SK-N-SH (cell line): ENCODE results near the gene PRRX1. TPM values are rescaled to one million over a fixed set of nuclear protein-coding genes. Genes with fewer than 3 reads are reported as not detected.

Source experiments
- CTCF ChIA-PET: fragments of 300-600, 350-600 bp; formaldehyde crosslinking; extraction: SDS; loops from one replicate; lab custom pipeline; 2021; lab: Yijun Ruan, JAX
- POLR2A ChIA-PET: fragments of 350-600 bp; sonication (Branson Sonifier 250); formaldehyde crosslinking; extraction: SDS; loops from one replicate; lab custom pipeline; 2020; ENCODE audit warnings: antibody characterized with exemption, inconsistent platforms; lab: Yijun Ruan, JAX
- DNase-seq: peaks from one replicate; pipeline ENCODE4 v3.0.0; 2012
- H2AFZ ChIP-seq: fragments of 200-600 bp; sonication (generic); 2 replicates; pipeline ENCODE4 v1.8.1; 2016; ENCODE audit warnings: antibody characterized with exemption, mild to moderate bottlenecking, low read depth
- H3F3A ChIP-seq: fragments of 200-600 bp; sonication (generic); replicated peaks from 2 replicates; pipeline ENCODE3; 2016; ENCODE audit warnings: antibody characterized with exemption, mild to moderate bottlenecking; ENCODE audit not compliant: insufficient read depth
- H3K27ac ChIP-seq, 2 experiments: fragments of 200-500 bp in 1 of 2; fragments of 200-600 bp in 1 of 2; sonication (Bioruptor generic) in 1 of 2; sonication (generic), shearing (Covaris generic) in 1 of 2; 2 replicates each; pipeline versions ENCODE4 v1.5.1 to v1.6.1; 2014 to 2016; ENCODE audit warnings: low read depth in 2 of 2, inconsistent platforms in 1 of 2, low read length in 1 of 2, mild to moderate bottlenecking in 1 of 2, mixed read lengths in 1 of 2
- H3K27me3 ChIP-seq: fragments of 200-600 bp; sonication (generic), shearing (Covaris generic); 2 replicates; pipeline ENCODE4 v1.6.1; 2016; ENCODE audit warnings: mixed run types; ENCODE audit not compliant: insufficient read depth
- H3K36me3 ChIP-seq, 2 experiments: fragments of 200-500 bp in 1 of 2; fragments of 200-600 bp in 1 of 2; sonication (Bioruptor generic) in 1 of 2; sonication (generic) in 1 of 2; replicated peaks in 1 of 2; 2 replicates each; pipeline versions ENCODE3 to v1.5.1; 2014 to 2016; ENCODE audit warnings: low read length in 1 of 2, mild to moderate bottlenecking in 1 of 2; ENCODE audit not compliant: insufficient read depth in 2 of 2, control insufficient read depth in 1 of 2
- H3K4me1 ChIP-seq, 2 experiments: fragments of 200-500 bp in 1 of 2; fragments of 200-600 bp in 1 of 2; sonication (Bioruptor generic) in 1 of 2; sonication (generic), shearing (Covaris generic) in 1 of 2; 2 replicates each; pipeline versions ENCODE4 v1.5.1 to v1.6.1; 2014 to 2016; ENCODE audit warnings: low read depth in 1 of 2, low read length in 1 of 2, mixed run types in 1 of 2; ENCODE audit not compliant: insufficient read depth in 2 of 2, control insufficient read depth in 1 of 2
- H3K4me2 ChIP-seq: fragments of 200-600 bp; sonication (generic), shearing (Covaris generic); 2 replicates; pipeline ENCODE4 v1.6.1; 2017; ENCODE audit warnings: mixed run types
- H3K4me3 ChIP-seq, 2 experiments: fragments of 200-500 bp in 1 of 2; fragments of 200-600 bp in 1 of 2; sonication (Bioruptor generic) in 1 of 2; sonication (generic), shearing (Covaris generic) in 1 of 2; 2 replicates each; pipeline versions ENCODE4 v1.5.1 to v1.8.1; 2014 to 2016; ENCODE audit warnings: low read depth in 2 of 2, inconsistent platforms in 1 of 2, low read length in 1 of 2, mild to moderate bottlenecking in 1 of 2, mixed read lengths in 1 of 2, moderate library complexity in 1 of 2
- H3K79me2 ChIP-seq: fragments of 200-600 bp; sonication (generic); 2 replicates; pipeline ENCODE4 v1.8.1; 2017; ENCODE audit warnings: mild to moderate bottlenecking; ENCODE audit not compliant: insufficient read depth
- H3K9ac ChIP-seq: fragments of 200-600 bp; sonication (generic); 2 replicates; pipeline ENCODE4 v1.6.1; 2017; ENCODE audit warnings: mixed run types
- H3K9me2 ChIP-seq: fragments of 200-600 bp; sonication (generic); 2 replicates; pipeline ENCODE4 v1.6.1; 2017; ENCODE audit warnings: mixed run types
- H3K9me3 ChIP-seq: fragments of 200-600 bp; sonication (generic); 2 replicates; pipeline ENCODE4 v1.6.1; 2017; ENCODE audit warnings: mixed run types, mild to moderate bottlenecking, moderate library complexity
- H4K20me1 ChIP-seq: fragments of 200-600 bp; sonication (generic); 2 replicates; pipeline ENCODE4 v1.6.1; 2017; ENCODE audit warnings: mild to moderate bottlenecking, mixed run types; ENCODE audit not compliant: insufficient read depth
- CTCF ChIP-seq: fragments of 200-600 bp; sonication (generic); IDR thresholded peaks from 2 replicates; pipeline ENCODE4 v1.6.1; 2017; ENCODE audit warnings: antibody characterized with exemption, mild to moderate bottlenecking, moderate library complexity
- ELF1 ChIP-seq: IDR thresholded peaks from 2 replicates; pipeline ENCODE4 v1.4.0; 2012
- EZH2phosphoT487 ChIP-seq: fragments of 200-600 bp; sonication (generic); IDR thresholded peaks from 2 replicates; pipeline ENCODE4 v1.6.1; 2017; ENCODE audit warnings: low read depth, mixed run types, mild to moderate bottlenecking, antibody characterized with exemption, moderate library complexity, borderline replicate concordance
- FOSL2 ChIP-seq: IDR thresholded peaks from 2 replicates; pipeline ENCODE4 v1.4.0; 2012; ENCODE audit warnings: low read depth, mild to moderate bottlenecking, moderate library complexity, borderline replicate concordance
- GABPA ChIP-seq: IDR thresholded peaks from 2 replicates; pipeline ENCODE4 v1.4.0; 2012; ENCODE audit warnings: low read depth, mild to moderate bottlenecking
- IRF3 ChIP-seq: fragments of 150-350 bp; IDR thresholded peaks from 2 replicates; pipeline ENCODE4 v1.6.1; 2016; ENCODE audit warnings: mild to moderate bottlenecking, low read depth, low read length
- JUND ChIP-seq: IDR thresholded peaks from 2 replicates; pipeline ENCODE4 v1.4.0; 2012
- MAX ChIP-seq: IDR thresholded peaks from 2 replicates; pipeline ENCODE4 v1.4.0; 2012; ENCODE audit warnings: low read depth
- MEF2A ChIP-seq: IDR thresholded peaks from 2 replicates; pipeline ENCODE4 v1.4.0; 2012; ENCODE audit warnings: low read depth, borderline replicate concordance
- RCOR1 ChIP-seq: fragments of 150-350 bp; IDR thresholded peaks from 2 replicates; pipeline ENCODE4 v1.6.1; 2017; ENCODE audit warnings: antibody characterized with exemption, low read length
- REST ChIP-seq: IDR thresholded peaks from 2 replicates; pipeline ENCODE4 v1.6.1; 2012; ENCODE audit warnings: mild to moderate bottlenecking, low read depth, low read length, moderate library complexity
- RFX5 ChIP-seq: IDR thresholded peaks from 2 replicates; pipeline ENCODE4 v1.6.1; 2012; ENCODE audit warnings: mild to moderate bottlenecking, improper control_type of control experiment, low read length
- RXRA ChIP-seq: IDR thresholded peaks from 2 replicates; pipeline ENCODE4 v1.4.0; 2012; ENCODE audit warnings: low read depth, mild to moderate bottlenecking, borderline replicate concordance
- TAF1 ChIP-seq: IDR thresholded peaks from 2 replicates; pipeline ENCODE4 v1.6.1; 2012; ENCODE audit warnings: low read depth, mild to moderate bottlenecking, low read length, moderate library complexity, borderline replicate concordance
- TCF12 ChIP-seq: IDR thresholded peaks from 2 replicates; pipeline ENCODE4 v1.4.0; 2012
- WGBS: methylation state at CpG from one replicate; pipeline ENCODE4 v1.1.6; 2017; ENCODE audit warnings: low lambda C conversion rate; 5-methylcytosine and 5-hydroxymethylcytosine counted together
- polyA plus RNA-seq, 3 experiments: library from polyadenylated mRNA; depleted of rRNA; stranded (reverse); fragments of >200 nt; gene quantifications; 2 replicates each; pipeline ENCODE4 v1.2.3, GENCODE V29; 2012
- TF ChIP-seq, protein P1 (sequence below): IDR thresholded peaks from 2 replicates; pipeline ENCODE4; 2012

Gene PRRX1
- polyA plus RNA-seq, 1 of the 3 experiments (the other 2 are of a cell fraction), result 356 TPM

DNA sequence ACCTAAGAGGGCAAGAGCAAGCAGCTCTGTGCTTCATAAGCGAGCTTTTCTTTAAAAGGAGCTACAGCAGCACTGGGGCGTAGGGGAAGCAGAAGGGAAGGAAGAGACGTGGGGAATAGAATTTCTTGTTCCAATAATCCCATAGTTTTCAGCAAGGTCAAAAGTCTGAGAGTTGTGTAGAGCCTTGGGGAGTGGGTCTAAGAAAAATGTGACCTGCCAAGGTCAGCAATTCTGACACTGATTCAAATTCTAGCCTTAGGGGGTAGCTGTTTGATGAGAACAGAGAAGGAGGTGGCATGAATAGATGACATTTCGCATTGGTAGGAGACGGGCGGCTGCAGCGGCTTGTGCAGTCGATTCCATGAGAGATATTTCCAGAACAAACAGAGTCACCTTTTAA is 22.4 kb downstream of the PRRX1 start (continued):
- TF ChIP-seq JUND, result no peak
- TF ChIP-seq, all 33 proteins: peak for 0

- peak overlapping the region; percentile 61; the same call in 1 of the 2 replicates for H3K4me2 ChIP-seq
- POLR2A ChIA-PET, result no interaction called here
- CTCF ChIA-PET, result no interaction called here
Measured at GRCh38 chr1:170687621-170688020, 23.7 kb downstream of the PRRX1 start.

DNA sequence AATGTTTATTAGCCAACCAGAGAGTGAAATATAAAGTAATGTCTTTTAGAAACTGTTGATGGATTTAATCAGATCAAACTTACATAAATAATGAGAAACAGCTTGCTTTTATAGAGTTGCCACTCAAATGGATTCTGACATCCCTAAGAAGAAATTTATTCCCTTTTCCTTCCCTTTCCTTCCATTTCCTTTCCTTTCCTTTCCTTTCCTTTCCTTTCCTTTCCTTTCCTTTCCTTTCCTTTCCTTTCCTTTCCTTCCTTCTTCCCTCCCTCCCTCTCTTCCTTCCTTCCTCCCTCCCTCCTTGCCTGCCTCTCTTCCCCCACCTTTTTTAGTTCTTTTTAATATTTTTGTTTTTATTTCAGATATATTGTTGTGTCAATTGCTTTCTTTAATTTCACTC is 27.3 kb downstream of the PRRX1 start:
- no peaks in the 10 kb centered on the region for H3K9me2 ChIP-seq
- H3F3A ChIP-seq, result peaks cover 82% of the 10 kb centered on the region
- DNase-seq, result no peak
- peak overlapping the region; percentile 51 for H3K4me2 ChIP-seq
- H3K4me3 ChIP-seq, result no peak overlapping the region
- peaks cover 100% of the 10 kb centered on the region for H3K79me2 ChIP-seq
- H3K27ac ChIP-seq, result peak overlapping the region; percentile 90 to 99
- no peak overlapping the region for H2AFZ ChIP-seq
- peaks cover 27 to 74% of the 10 kb centered on the region in 2 experiments for H3K4me1 ChIP-seq
- ChIA-PET POLR2A (no interaction called here), CTCF (interaction anchor here (2.2 to 2.4 kb wide), 2 partner anchors 12 to 239 kb away, joined by 7 to 15 read pairs; no protein-coding TSS in a partner anchor)
- H3K9ac ChIP-seq, result peak overlapping the region; percentile 27; the same call in 1 of the 2 replicates
- H3K9me3 ChIP-seq, result no peaks in the 10 kb centered on the region
- no peaks in the 10 kb centered on the region for H3K27me3 ChIP-seq
- H4K20me1 ChIP-seq, result peaks cover 27% of the 10 kb centered on the region; the same call in 1 of the 2 replicates
- H3K36me3 ChIP-seq, result peaks cover 11 to 67% of the 10 kb centered on the region in 2 experiments
- TF ChIP-seq FOSL2 (no peak), CTCF (no peak), RFX5 (no peak), RCOR1 (no peak), RXRA (no peak), MAX (no peak), GABPA (no peak), IRF3 (no peak), EZH2phosphoT487 (no peak), REST (no peak), ELF1 (no peak), TAF1 (no peak)
- TF ChIP-seq, protein P1, sequence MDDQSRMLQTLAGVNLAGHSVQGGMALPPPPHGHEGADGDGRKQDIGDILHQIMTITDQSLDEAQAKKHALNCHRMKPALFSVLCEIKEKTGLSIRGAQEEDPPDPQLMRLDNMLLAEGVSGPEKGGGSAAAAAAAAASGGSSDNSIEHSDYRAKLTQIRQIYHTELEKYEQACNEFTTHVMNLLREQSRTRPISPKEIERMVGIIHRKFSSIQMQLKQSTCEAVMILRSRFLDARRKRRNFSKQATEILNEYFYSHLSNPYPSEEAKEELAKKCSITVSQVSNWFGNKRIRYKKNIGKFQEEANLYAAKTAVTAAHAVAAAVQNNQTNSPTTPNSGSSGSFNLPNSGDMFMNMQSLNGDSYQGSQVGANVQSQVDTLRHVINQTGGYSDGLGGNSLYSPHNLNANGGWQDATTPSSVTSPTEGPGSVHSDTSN, result no peak

More at GRCh38 chr1:170687621-170688020, 23.7 kb downstream of the PRRX1 start:
- Histone ChIP-seq H3K9me3 (no peaks in the 10 kb centered on the region), H3F3A (peaks cover 76% of the 10 kb centered on the region), H3K4me1 (peaks cover 21 to 55% of the 10 kb centered on the region in 2 experiments), H3K36me3 (peaks cover 13 to 68% of the 10 kb centered on the region in 2 experiments), H3K79me2 (peaks cover 100% of the 10 kb centered on the region), H2AFZ (no peak overlapping the region), H3K9me2 (no peaks in the 10 kb centered on the region), H3K27ac (peak overlapping the region; percentile 69 to 99; a peak in 3 of 4 replicates), H4K20me1 (peaks cover 51% of the 10 kb centered on the region; the same call in 1 of the 2 replicates), H3K4me3 (0 out of 4 replicates have a peak overlapping the region, but pooled peaks of 1 of the 2 experiments have one; percentile 2), H3K27me3 (no peaks in the 10 kb centered on the region), H3K9ac (peak overlapping the region; percentile 47; the same call in 1 of the 2 replicates)
- peak; percentile 39; the same call in 1 of the 2 replicates for TF ChIP-seq MAX
- TF ChIP-seq MEF2A, result no peak
- TF ChIP-seq TCF12, result peak; percentile 46
- 30% methylated on average over 4 of the region's 4 CpGs for WGBS
- no peak for DNase-seq
